GM12801 (cell line): ENCODE results near the gene CAPN2.

Experiments
- CTCF ChIP-seq: IDR thresholded peaks from one replicate; pipeline ENCODE4 v1.5.1; 2011; ENCODE audit warnings: control low read depth; ENCODE audit not compliant: insufficient read length; ENCODE audit errors: extremely low read depth

The CAPN2 gene

GRCh38 chr1:223721658-223722607 lies 9.6 kb downstream of the CAPN2 start:
- no peak for TF ChIP-seq CTCF

GRCh38 chr1:223723351-223723904 lies 11.1 kb downstream of the CAPN2 start:
- TF ChIP-seq CTCF, result no peak

- no peak for TF ChIP-seq CTCF
These were observed 12.0 kb downstream of the CAPN2 start for GRCh38 chr1:223724376-223724775.

GRCh38 chr1:223725578-223725977 lies 13.2 kb downstream of the CAPN2 start:
- no peak for TF ChIP-seq CTCF

GRCh38 chr1:223726380-223727001 lies 14.2 kb downstream of the CAPN2 start:
- no peak for TF ChIP-seq CTCF

- TF ChIP-seq CTCF, result no peak
These were observed 15.2 kb downstream of the CAPN2 start for GRCh38 chr1:223727541-223727940.

GRCh38 chr1:223729906-223730305 lies 17.6 kb downstream of the CAPN2 start:
- no peak for TF ChIP-seq CTCF
